HAP-1 (cell line): ENCODE measurements around the gene RBM20.

Source experiments
- DNase-seq, 2 experiments: peaks; one replicate each; pipeline ENCODE4 v3.0.0-alpha.2; 2016 to 2020; ENCODE audit warnings: low spot score in 2 of 2
- H3K27me3 ChIP-seq: fragments of 250-450 bp; sonication (Bioruptor Pico); 2 replicates; pipeline ENCODE4 v1.5.1; 2020; ENCODE audit warnings: low read depth, mild to moderate bottlenecking, moderate library complexity
- H3K36me3 ChIP-seq: fragments of 250-450 bp; sonication (Bioruptor Pico); replicated peaks from 2 replicates; pipeline ENCODE4 v1.5.1; 2020; ENCODE audit warnings: mild to moderate bottlenecking
- H3K4me1 ChIP-seq: fragments of 250-450 bp; sonication (Bioruptor Pico); 2 replicates; pipeline ENCODE4 v1.5.1; 2020; ENCODE audit warnings: mild to moderate bottlenecking
- H3K4me3 ChIP-seq: fragments of 250-450 bp; sonication (Bioruptor Pico); 2 replicates; pipeline ENCODE4 v1.5.1; 2020; ENCODE audit warnings: mild to moderate bottlenecking, moderate library complexity
- H3K9me3 ChIP-seq: fragments of 250-450 bp; sonication (Bioruptor Pico); 2 replicates; pipeline ENCODE4 v1.5.1; 2020; ENCODE audit warnings: mild to moderate bottlenecking, moderate library complexity
- in situ Hi-C: fragments of 300-500 bp; cut with MboI; formaldehyde crosslinking; loops from 3 replicates; pipeline ENCODE4 v1.14.3; 2020; ENCODE audit warnings: low sequenced_read_pairs, inconsistent platforms, mixed read lengths

The RBM20 gene

DNA sequence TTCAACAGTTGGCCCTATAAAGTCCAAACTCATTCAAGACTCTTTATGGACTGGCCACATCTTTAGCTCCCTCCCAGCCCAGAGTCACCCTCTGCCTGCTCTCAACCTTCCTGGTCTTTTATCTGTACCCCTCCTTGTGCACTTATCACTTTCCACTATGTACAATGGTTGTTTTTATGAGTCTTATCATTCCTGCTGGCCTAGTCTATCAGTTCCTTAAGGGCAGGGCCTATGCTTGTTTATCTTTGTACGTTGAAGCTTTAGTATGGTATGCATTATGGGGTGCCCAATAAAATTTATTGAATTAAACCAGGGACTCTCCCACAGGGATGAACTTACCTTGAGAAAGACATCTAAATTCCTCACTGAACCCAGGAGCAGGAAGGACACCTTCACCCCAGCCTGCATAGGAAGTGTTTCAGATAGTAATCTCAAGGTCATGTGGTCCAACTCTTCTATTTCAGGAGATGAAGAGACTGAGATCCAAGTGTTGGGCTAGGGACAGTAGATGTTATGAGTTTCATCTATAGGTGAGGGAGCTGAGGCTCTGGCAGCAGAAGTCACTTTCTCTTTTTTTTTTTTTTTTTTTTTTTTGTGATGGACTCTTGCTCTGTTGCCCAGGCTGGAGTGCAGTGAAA is 214.3 kb downstream of the RBM20 start:
- Histone ChIP-seq H3K4me1 (no peaks in the 10 kb centered on the region), H3K36me3 (no peaks in the 10 kb centered on the region), H3K27me3 (no peaks in the 10 kb centered on the region), H3K9me3 (no peaks in the 10 kb centered on the region), H3K4me3 (no peak overlapping the region)
- no peak for DNase-seq
- in situ Hi-C loops = no loop called here

DNA sequence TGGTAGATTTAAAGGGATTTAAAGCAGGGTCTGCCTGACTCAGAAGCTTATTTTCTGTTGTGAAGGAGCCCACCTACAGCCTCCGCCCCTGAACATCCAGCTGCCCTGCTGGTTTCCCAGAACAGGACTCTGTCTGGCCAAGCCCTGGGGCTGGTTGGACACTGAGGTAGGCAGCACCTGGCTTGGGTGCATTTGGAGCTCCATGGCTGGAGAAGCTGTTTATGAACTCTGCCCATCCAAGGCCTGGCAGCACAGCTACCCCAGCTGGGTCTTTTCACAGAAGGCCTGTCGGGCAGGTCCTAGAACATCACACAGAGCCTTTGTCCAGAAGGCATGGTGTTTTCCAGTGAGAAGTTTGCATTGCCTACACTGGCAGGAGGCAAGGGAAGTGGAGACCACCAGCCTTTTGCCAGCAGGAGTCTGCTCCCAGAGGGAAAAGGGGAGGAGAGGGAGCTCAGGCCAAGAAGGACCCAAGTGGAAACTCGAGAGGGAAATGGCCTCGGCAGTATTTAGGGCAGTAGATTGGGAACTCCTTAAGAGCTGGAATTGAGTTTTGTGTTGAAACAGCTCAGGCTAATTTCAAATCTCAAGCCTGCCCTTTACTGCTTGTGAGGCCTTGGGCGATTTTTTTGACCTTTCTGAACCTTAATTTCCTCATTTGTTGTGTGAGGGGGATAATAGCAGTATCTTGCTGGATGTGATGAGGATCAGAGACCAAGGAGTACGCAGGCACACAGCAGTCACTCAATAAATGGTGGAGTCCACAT is 215.3 kb downstream of the RBM20 start:
- no peak overlapping the region for H3K4me3 ChIP-seq
- no peak for DNase-seq
- H3K36me3 ChIP-seq = no peaks in the 10 kb centered on the region
- no peaks in the 10 kb centered on the region for H3K4me1 ChIP-seq
- no peaks in the 10 kb centered on the region for H3K9me3 ChIP-seq
- in situ Hi-C loops = no loop called here
- no peaks in the 10 kb centered on the region for H3K27me3 ChIP-seq

DNA sequence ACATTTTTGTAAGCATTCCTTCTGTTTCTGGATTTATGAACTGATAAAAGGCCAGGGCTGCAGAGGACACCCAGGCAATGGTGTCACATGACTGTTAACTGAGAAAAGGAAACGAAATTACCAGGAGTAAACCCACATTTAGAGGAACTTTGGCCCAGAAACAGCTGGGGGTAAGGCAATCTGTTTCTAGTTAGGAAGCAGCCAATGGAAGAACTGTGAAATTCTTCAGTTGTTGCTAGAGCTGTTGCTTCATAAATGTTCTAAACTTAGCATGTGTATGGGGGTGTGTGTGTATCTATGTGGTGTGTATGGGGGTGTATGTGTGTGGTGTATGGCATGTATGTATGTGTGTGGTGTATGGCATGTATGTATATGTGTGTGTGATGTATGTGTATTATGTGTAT is 215.8 kb downstream of the RBM20 start:
- H3K27me3 ChIP-seq = no peaks in the 10 kb centered on the region
- H3K4me3 ChIP-seq = no peak overlapping the region
- H3K4me1 ChIP-seq = peaks cover 2% of the 10 kb centered on the region
- in situ Hi-C loops = no loop called here
- no peaks in the 10 kb centered on the region for H3K36me3 ChIP-seq
- no peak for DNase-seq
- H3K9me3 ChIP-seq = no peaks in the 10 kb centered on the region

DNA sequence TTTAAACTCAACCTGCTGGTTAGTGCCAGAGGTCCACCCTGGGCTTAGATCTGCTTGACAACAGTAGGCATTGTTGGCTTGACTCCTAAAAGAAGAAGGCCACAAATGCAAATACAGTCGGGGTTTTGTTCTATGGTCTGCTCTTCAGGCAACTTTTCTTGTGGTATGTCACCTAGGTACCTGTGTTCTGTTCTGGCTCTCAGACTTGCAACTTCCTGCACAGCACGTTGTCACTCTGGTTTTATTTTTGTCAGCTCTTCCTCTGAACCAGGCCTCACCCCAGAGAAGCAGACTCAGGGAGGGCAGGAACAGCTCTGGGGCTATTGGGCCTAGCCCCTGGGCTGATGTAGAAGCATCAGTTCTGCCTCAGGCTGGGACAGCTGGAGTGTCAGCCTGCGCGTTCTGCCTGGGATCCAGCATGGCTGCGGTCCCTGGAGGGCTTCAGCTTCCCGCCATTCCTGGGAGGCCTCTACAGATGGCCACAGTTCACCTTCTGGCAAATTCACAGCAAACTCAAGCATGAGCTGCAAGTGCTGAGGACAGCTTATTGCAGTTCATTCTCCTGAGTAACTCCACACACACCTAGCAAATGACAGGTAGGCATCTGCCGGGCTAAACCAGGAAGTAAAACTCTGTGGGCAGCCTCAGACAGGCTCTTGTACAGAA is 216.6 kb downstream of the RBM20 start:
- Histone ChIP-seq H3K9me3 (no peaks in the 10 kb centered on the region), H3K27me3 (no peaks in the 10 kb centered on the region), H3K4me3 (no peak overlapping the region), H3K36me3 (no peaks in the 10 kb centered on the region), H3K4me1 (peaks cover 7% of the 10 kb centered on the region)
- no peak for DNase-seq
- in situ Hi-C loops = no loop called here

DNA sequence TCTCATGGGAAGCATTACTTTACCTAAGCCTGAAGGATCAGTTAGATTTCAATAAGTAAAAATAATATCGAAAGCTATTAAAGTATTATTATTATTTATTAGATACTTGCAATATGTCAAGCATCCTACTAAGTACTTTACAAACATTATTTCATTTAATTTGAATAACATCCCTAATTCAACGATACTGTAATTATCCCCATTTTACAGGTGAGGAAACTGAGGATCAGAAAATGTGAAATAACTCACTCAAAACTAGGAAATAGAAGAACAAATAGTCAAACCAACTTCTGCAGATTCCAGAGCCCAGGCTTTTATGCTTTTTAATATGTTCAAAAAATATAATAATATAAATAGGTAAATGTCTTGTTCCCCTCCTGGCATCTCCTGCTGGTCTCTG is 217.3 kb downstream of the RBM20 start:
- no peak for DNase-seq
- Histone ChIP-seq H3K4me3 (no peak overlapping the region), H3K36me3 (no peaks in the 10 kb centered on the region), H3K27me3 (no peaks in the 10 kb centered on the region), H3K4me1 (peaks cover 10% of the 10 kb centered on the region), H3K9me3 (no peaks in the 10 kb centered on the region)
- in situ Hi-C loops = no loop called here

DNA sequence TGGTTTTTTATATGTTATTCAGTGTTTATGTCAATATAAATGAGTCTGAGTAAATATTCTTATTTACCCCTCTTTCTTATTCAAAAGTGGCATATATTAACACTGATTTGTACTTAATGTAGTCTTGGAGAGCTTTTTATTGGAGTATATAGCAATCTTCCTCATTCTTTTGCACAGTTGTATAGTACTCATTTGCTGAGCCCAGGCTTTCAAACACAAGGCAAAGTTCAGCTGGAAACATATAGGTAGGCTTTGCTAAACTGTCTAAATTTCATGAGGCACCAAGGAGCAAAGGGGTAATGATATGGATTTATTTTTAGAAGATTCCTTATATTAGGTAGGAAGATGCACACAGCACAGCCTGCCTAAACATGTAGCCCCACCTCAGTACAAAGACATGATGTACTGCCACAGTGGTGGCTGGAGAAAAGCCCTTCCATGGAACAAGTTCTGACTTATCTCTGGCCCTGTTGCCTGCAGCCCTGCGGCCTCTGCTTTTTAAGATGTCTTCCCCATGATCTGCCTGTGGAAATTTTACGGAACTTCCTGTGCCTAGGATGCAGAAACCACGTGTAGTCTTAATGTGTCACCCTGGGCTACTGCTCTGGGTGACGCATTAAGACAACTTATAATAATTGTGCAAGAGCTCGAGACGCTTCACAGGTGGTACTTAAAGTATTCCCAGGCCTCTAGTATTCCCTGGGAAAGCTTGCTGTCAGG is 218.0 kb downstream of the RBM20 start:
- Histone ChIP-seq H3K4me1 (peaks cover 10% of the 10 kb centered on the region), H3K9me3 (no peaks in the 10 kb centered on the region), H3K27me3 (no peaks in the 10 kb centered on the region), H3K36me3 (no peaks in the 10 kb centered on the region), H3K4me3 (no peak overlapping the region)
- in situ Hi-C loops = no loop called here
- DNase-seq = no peak

DNA sequence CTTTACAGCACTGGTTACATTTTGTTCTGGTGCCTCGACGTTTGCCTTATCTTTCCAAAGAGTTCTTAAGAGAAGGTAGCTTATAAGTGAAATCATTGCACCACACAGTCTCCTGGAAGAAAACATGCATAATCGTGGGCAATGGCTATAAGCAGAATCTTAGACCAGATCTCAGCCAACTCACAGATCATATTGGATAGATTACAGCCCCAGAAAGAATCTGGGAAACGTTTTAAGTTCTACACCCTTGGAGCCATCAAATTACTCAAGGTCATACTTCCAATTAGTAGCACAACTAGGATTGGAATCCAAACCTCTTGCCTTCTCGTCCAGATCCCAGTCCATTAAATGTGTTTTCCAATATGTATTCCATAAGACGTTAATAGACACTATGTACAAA is 218.8 kb downstream of the RBM20 start:
- in situ Hi-C loops = no loop called here
- peaks cover 10% of the 10 kb centered on the region for H3K4me1 ChIP-seq

DNA sequence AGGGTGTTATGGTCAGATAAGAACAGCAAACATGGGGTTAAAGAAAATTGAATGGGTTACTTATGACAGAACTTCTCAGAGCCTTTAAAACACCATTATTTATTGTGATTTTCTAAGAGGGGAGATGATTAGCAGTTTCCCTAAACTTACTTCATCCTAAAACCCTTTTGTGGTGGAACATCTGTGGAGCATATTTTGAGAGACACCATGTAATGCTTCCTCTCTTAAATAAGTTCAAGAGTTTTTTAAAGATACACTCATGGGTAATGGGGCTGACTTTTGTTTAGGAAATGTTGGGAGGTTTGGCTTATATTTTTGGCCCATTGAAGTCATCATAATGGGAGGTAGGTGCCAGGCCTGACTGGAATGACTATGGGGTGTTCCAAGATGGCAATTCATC is 219.2 kb downstream of the RBM20 start:
- H3K27me3 ChIP-seq = no peaks in the 10 kb centered on the region; the same call in 1 of the 2 replicates
- H3K9me3 ChIP-seq = no peaks in the 10 kb centered on the region
- in situ Hi-C loops = no loop called here
- no peak overlapping the region for H3K4me3 ChIP-seq
- DNase-seq = no peak
- no peaks in the 10 kb centered on the region for H3K36me3 ChIP-seq
- H3K4me1 ChIP-seq = peaks cover 10% of the 10 kb centered on the region

More for the DNA sequence above, 218.8 kb downstream of the RBM20 start:
- Histone ChIP-seq H3K4me3 (no peak overlapping the region), H3K36me3 (no peaks in the 10 kb centered on the region), H3K9me3 (no peaks in the 10 kb centered on the region), H3K27me3 (no peaks in the 10 kb centered on the region; the same call in 1 of the 2 replicates)
- no peak for DNase-seq

DNA sequence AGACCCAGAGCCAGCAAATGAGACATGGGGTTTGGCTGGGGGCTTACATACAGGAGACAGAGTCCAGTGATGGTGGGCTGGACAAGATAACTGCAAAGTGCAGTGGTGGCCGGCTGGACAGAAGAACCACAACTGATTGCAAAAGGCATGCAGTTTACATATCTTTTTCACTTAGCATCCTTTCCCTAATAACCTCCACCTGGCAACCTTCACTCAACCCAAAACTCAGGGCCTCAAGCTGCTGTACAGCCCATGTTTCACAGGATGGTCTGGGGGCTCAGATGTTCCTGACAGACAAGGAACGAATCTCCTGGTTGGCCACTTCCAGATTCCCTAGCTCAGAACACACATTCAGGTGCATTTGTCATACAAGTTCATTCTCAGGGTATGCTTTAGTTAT is 219.8 kb downstream of the RBM20 start:
- in situ Hi-C loops = no loop called here
- Histone ChIP-seq H3K9me3 (no peaks in the 10 kb centered on the region), H3K27me3 (no peaks in the 10 kb centered on the region; the same call in 1 of the 2 replicates), H3K36me3 (no peaks in the 10 kb centered on the region), H3K4me3 (no peak overlapping the region), H3K4me1 (peaks cover 10% of the 10 kb centered on the region)
- DNase-seq = no peak

DNA sequence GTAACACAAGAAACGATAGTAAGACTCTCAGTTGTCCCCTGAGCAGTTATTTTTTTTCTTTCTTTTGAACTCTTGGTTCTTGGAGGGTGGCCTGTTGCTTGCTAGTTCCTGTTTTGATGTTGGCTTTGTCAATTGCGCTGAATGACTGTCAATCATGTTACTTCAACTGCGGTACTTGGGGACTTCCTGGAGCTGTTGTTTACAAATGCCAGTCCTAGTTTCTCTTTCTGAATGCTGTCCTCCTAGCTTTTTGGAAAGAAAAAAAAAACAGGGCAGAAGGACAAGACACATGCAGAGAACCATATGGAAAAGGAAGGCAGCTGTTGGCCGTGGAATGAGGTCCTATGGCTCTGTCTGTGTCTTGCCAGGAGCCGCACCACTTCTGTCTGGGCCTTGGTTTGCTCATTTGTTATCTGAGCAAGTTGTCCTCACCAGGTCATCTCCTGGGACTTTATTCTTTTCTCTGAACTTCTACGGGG is 220.6 kb downstream of the RBM20 start:
- Histone ChIP-seq H3K36me3 (no peaks in the 10 kb centered on the region), H3K9me3 (no peaks in the 10 kb centered on the region), H3K4me3 (no peak overlapping the region), H3K4me1 (peaks cover 10% of the 10 kb centered on the region), H3K27me3 (no peaks in the 10 kb centered on the region; the same call in 1 of the 2 replicates)
- in situ Hi-C loops = no loop called here
- DNase-seq = no peak

DNA sequence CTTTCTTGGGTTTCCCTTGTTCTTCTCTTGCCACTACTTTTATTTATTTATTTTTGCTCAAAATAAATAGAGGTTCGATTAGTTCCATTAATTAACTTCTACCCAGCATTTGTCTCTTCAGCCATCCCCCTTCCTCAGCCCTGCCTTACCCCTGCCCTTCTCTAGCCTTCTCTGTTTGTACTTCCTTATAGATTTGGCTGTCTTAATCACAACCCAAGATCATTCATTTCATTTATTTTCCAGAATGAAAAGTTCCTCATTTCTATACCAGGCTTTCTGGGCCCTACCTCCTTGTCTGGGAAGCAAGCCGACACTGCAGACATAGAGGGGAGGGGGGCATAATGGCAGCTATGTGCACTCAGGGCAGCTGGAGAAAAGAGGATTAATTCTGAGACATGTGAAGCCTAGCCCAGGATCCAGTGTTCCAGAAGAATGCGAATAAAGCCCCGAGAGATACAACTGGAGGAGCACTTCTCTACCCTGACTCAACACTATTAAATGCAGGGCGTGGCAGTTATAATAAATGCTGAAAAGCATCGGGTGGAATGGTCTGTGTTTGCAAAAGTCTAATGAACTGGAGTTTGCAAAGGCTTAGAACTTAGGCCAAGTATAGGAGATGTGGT is 221.2 kb downstream of the RBM20 start:
- Histone ChIP-seq H3K36me3 (no peaks in the 10 kb centered on the region), H3K9me3 (no peaks in the 10 kb centered on the region), H3K4me3 (no peak overlapping the region), H3K27me3 (no peaks in the 10 kb centered on the region; the same call in 1 of the 2 replicates), H3K4me1 (peaks cover 10% of the 10 kb centered on the region)
- in situ Hi-C loops = no loop called here
- DNase-seq = peak; percentile 66 to 77

DNA sequence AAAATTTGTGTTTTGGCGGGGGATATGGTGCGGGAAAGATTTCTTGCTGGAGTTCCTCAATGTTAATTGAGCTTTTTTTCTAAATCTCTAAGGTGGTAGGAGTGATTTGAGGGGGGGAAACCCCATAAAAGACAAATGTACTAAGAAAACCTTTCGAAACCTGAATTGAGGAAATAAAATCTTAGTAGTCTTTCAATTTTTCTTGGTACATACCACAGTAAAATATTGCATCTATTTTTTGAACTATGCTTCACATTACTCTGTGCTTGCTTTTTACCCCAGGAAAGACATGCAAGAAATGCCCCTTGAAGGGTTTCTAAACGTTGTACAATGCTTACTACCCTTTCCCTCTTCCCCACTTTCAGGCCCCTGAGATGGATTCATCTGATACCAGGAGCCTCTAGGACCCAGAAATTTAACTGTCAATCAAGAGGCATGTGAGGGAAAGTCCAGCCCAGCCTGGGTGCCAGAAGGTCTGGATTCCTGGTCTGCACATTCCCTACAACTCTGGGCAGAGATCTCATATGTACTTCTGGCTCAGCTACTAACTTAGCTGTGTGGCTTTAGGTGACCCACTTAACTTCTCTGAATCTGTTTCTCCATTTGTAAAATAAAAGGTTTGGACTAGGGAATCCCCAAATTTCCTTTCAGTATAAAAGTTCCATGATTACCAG is 221.8 kb downstream of the RBM20 start:
- H3K27me3 ChIP-seq = no peaks in the 10 kb centered on the region; the same call in 1 of the 2 replicates
- no peaks in the 10 kb centered on the region for H3K36me3 ChIP-seq
- H3K4me1 ChIP-seq = peaks cover 13% of the 10 kb centered on the region
- H3K9me3 ChIP-seq = no peaks in the 10 kb centered on the region
- no peak overlapping the region for H3K4me3 ChIP-seq
- no peak for DNase-seq
- in situ Hi-C loops = no loop called here
